NCI-H1417 treated with DMSO at 0.1 percent for 48 hours (cell line): ENCODE results near the gene CACNB4.
"Not testable (repeated sequence)": the region's sequence is repeated elsewhere in the genome, so short reads cannot be mapped to it uniquely, and the experiment has no call there.

ENCODE experiments used
- DNase-seq: peaks from one replicate; lab custom pipeline; 2025; lab: John Stamatoyannopoulos, UW

Gene CACNB4

GRCh38 chr2:151904807-151905206 is 194.0 kb downstream of the CACNB4 start:
- no peak for DNase-seq

- DNase-seq = no peak
These were observed 194.8 kb downstream of the CACNB4 start for GRCh38 chr2:151904021-151904420.

GRCh38 chr2:151902829-151903228 is 196.0 kb downstream of the CACNB4 start:
- DNase-seq = no peak

- no peak for DNase-seq
These were observed 198.5 kb downstream of the CACNB4 start for GRCh38 chr2:151900331-151900730.

- no peak for DNase-seq
These were observed 199.7 kb downstream of the CACNB4 start for GRCh38 chr2:151899156-151899555.

- DNase-seq = no peak
These were observed 207.2 kb downstream of the CACNB4 start for GRCh38 chr2:151891566-151892194.

GRCh38 chr2:151887164-151887563 is 211.7 kb downstream of the CACNB4 start:
- DNase-seq = no peak

GRCh38 chr2:151886241-151886640 is 212.6 kb downstream of the CACNB4 start:
- DNase-seq = no peak

GRCh38 chr2:151882786-151883445 is 215.9 kb downstream of the CACNB4 start:
- DNase-seq = no peak

- no peak for DNase-seq
These were observed 217.5 kb downstream of the CACNB4 start for GRCh38 chr2:151881342-151881741.

- no peak for DNase-seq
These were observed 218.3 kb downstream of the CACNB4 start for GRCh38 chr2:151880586-151880985.

- DNase-seq = no peak
These were observed 219.9 kb downstream of the CACNB4 start for GRCh38 chr2:151878655-151879563.

- no peak for DNase-seq
These were observed 220.6 kb downstream of the CACNB4 start for GRCh38 chr2:151878204-151878603.

- not testable (repeated sequence) for DNase-seq
These were observed 223.2 kb downstream of the CACNB4 start for GRCh38 chr2:151875631-151876030.

- no peak for DNase-seq
These were observed 226.4 kb downstream of the CACNB4 start for GRCh38 chr2:151872463-151872862.

- no peak for DNase-seq
These were observed 229.6 kb downstream of the CACNB4 start for GRCh38 chr2:151869291-151869690.

- DNase-seq = no peak
These were observed 236.1 kb downstream of the CACNB4 start for GRCh38 chr2:151862700-151863099.

- DNase-seq = no peak
These were observed 237.7 kb downstream of the CACNB4 start for GRCh38 chr2:151861174-151861573.

GRCh38 chr2:151860613-151861146 is 238.2 kb downstream of the CACNB4 start:
- DNase-seq = peak; percentile 27

- no peak for DNase-seq
These were observed 238.6 kb downstream of the CACNB4 start for GRCh38 chr2:151860210-151860609.

- no peak for DNase-seq
These were observed 241.2 kb downstream of the CACNB4 start for GRCh38 chr2:151857650-151858049.

GRCh38 chr2:151855111-151855510 is 243.7 kb downstream of the CACNB4 start:
- no peak for DNase-seq
